Parietal lobe (tissue), 1 donor: Measurements from ENCODE around the gene SELENOK. TPM values are rescaled to one million over a fixed set of nuclear protein-coding genes. Genes with fewer than 3 reads are reported as not detected.

ENCODE experiments used
- total RNA-seq: library from RNA; depleted of rRNA; stranded (reverse); fragments of >200 nt; gene quantifications from one replicate; pipeline ENCODE4 v1.2.3, GENCODE V29; 2014

Gene SELENOK
- 24.1 TPM for total RNA-seq

DNA sequence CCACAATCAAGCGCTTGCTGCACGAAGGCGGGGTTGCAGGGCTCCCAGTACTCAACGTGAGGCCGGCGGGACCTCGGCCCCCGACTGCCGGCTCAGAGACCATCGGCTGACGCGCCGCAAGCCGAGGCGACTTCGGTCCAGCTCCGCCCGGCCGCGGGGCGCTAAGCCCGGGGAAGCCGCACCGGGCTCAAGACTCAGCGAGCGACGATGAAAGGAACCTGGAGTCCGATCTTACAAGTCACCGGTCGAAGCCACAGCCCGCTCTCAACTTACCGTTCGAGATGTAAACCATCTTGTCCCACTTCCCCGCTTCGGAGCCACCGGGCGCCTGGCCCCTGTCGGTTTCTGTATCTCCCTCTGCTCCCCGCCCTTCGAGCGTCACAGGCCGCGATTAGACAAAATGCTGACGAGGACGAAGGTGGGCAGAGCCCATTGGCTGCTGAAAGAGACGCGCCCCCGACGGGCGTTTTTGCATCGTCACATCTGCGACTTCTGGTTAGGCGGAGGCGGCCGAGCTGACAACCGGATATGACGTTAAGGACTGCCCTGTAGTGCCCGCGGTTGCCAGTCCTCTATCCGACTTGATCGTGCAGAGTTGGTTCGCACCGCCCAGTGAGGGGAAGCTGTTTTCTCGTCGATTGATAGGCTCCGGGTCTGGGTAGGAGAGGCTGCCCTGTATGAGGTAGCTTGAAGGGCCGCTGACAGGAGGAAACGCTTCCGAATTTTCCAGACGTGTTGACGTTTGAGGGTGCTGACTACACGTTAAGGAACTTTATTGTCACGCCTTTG, at the start of gene SELENOK:
SELENOK (minus strand) TSS at position 363 of the 789 bp plus-strand sequence.

DNA sequence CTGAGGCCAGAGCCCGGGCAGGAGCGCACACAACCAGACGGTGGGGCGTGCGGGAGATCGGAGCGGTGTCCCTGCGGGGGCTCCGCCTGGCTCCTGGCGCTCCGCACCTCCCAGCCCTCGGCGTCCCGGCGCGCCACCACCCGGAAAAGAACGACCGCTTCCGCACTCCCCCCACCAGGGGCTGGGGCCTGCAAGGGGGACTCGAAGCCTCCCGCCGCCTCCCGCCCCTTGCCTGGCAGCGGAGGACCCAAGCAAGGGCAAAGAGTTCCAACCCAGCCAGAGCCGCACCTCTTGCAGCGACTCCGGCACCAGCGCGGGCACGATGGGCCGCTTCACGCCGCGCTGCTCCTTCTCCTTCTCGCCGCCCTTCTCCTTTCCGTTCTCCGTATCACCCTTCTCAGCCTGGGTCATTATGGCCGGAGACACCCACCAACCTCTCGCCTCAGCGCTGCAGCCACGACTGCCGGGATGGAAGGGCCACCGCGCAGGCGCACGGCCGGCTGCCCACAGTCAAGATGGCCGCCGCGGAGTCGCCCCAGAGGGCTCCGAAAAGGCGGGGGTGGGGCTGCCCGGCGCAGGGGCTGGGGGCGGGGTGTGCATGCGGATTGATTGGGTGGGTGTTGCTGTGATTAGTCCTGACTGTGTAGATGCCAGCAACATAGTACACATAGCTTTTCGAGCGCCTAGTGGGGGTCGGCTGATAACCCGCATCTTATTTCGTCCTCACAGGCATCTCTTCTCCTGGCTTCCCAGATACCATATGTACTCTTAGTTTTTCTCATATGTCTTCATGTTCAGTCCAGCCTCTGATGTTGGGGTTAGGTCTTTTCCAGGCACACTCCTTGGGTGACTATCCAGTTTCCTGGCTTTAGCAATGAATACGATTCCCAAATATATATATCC, 9.7 kb downstream of the SELENOK start, which contains the start of gene ACTR8:
ACTR8 (minus strand) TSS at position 462 of the 903 bp plus-strand sequence; CDS start at position 411, 51 bp downstream.

GRCh38 chr3:53846134-53846850, 45.4 kb downstream of the SELENOK start, which contains the start of the genes CHDH and IL17RB:
CHDH (minus strand) TSS chr3:53846419; CDS start chr3:53824008, 22,411 bp downstream.
IL17RB (plus strand) TSS chr3:53846568; CDS start chr3:53846589, 21 bp downstream.

Other genes with a start within 250 kb of the SELENOK start
- 1.3 TPM for gene CHDH, start 45.4 kb downstream of the SELENOK start, total RNA-seq
- gene IL17RB, start 45.3 kb downstream of the SELENOK start, total RNA-seq, result 2.2 TPM
- gene ACTR8, start 9.7 kb downstream of the SELENOK start, total RNA-seq, result 68.2 TPM
- gene CACNA2D3, start 230.7 kb upstream of the SELENOK start, total RNA-seq, result 16.6 TPM